SKM-1 treated with dmso at 0.1 percent for 144 hours (cell line): ENCODE results near the gene LRP1.
"Not testable (repeated sequence)": the region's sequence is repeated elsewhere in the genome, so short reads cannot be mapped to it uniquely, and the experiment has no call there.

Experiments
- DNase-seq: peaks from one replicate; lab custom pipeline; 2025; ENCODE audit not compliant: unreplicated experiment; lab: John Stamatoyannopoulos, UW

The LRP1 gene

GRCh38 chr12:57110104-57111030 lies 17.9 kb upstream of the LRP1 start:
- DNase-seq, result peak; percentile 37

- peak; percentile 59 for DNase-seq
Observed at GRCh38 chr12:57111031-57111734, 17.1 kb upstream of the LRP1 start, which contains the start of gene STAT6. Gene STAT6, minus strand, starts transcription at chr12:57111362. Its CDS starts 3,084 bp downstream, at chr12:57108278.

- no peak for DNase-seq
Observed at GRCh38 chr12:57112492-57113294, 15.6 kb upstream of the LRP1 start.

- no peak for DNase-seq
Observed at GRCh38 chr12:57116580-57117281, 11.6 kb upstream of the LRP1 start.

GRCh38 chr12:57118711-57119271 lies 9.5 kb upstream of the LRP1 start:
- peak; percentile 20 for DNase-seq

- no peak for DNase-seq
Observed at GRCh38 chr12:57119294-57120085, 8.8 kb upstream of the LRP1 start.

- DNase-seq, result not testable (repeated sequence)
Observed at GRCh38 chr12:57120718-57121117, 7.6 kb upstream of the LRP1 start.

- DNase-seq, result no peak
Observed at GRCh38 chr12:57123813-57124212, 4.5 kb upstream of the LRP1 start.

GRCh38 chr12:57124261-57124877 lies 3.9 kb upstream of the LRP1 start:
- DNase-seq, result peak; percentile 31

- DNase-seq, result no peak
Observed at GRCh38 chr12:57126061-57126460, 2.2 kb upstream of the LRP1 start.

- no peak for DNase-seq
Observed at GRCh38 chr12:57126561-57126960, 1.7 kb upstream of the LRP1 start.

GRCh38 chr12:57127101-57127725 lies 1.1 kb upstream of the LRP1 start:
- DNase-seq, result no peak

- no peak for DNase-seq
Observed at GRCh38 chr12:57128519-57129247, 400 bp downstream of the LRP1 start.

GRCh38 chr12:57129321-57129842 lies 1.1 kb downstream of the LRP1 start:
- DNase-seq, result no peak

- DNase-seq, result no peak
Observed at GRCh38 chr12:57129889-57130288, 1.6 kb downstream of the LRP1 start.

GRCh38 chr12:57130941-57131340 lies 2.7 kb downstream of the LRP1 start:
- no peak for DNase-seq

GRCh38 chr12:57131896-57132744 lies 3.8 kb downstream of the LRP1 start:
- DNase-seq, result no peak
